Lower lobe of right lung (tissue), 2 donors: Measurements from ENCODE around the gene CFLAR. TPM values are rescaled to one million over a fixed set of nuclear protein-coding genes. Genes with fewer than 3 reads are reported as not detected.
A peak's percentile ranks its signal among the peaks of the same experiment; 100 is the strongest.

Source experiments
- ATAC-seq, 2 donors: fragments of 200-7000 bp; cut with Tn5 transposase; one replicate each; pipeline ENCODE4 v1.9.1; 2020 to 2022; ENCODE audit warnings: mild to moderate bottlenecking in 2 of 2, moderate library complexity in 2 of 2
- DNase-seq: peaks from one replicate; pipeline ENCODE4 v3.0.0-alpha.2; 2020
- H3K27ac ChIP-seq: fragments of 200-600 bp; one replicate; pipeline ENCODE4 v1.8.0; 2022
- H3K27me3 ChIP-seq: fragments of 200-600 bp; one replicate; pipeline ENCODE4 v1.8.0; 2022; ENCODE audit warnings: low read depth
- H3K36me3 ChIP-seq: fragments of 200-600 bp; one replicate; pipeline ENCODE4 v1.8.0; 2022; ENCODE audit warnings: mild to moderate bottlenecking
- H3K4me1 ChIP-seq: fragments of 200-600 bp; one replicate; pipeline ENCODE4 v1.8.0; 2022
- H3K4me3 ChIP-seq: fragments of 200-600 bp; one replicate; pipeline ENCODE4 v1.8.0; 2022; ENCODE audit warnings: mild to moderate bottlenecking
- H3K9me3 ChIP-seq: fragments of 200-600 bp; one replicate; pipeline ENCODE4 v1.8.0; 2022
- CTCF ChIP-seq: fragments of 200-600 bp; IDR thresholded peaks from one replicate; pipeline ENCODE4 v1.8.0; 2022; ENCODE audit warnings: antibody characterized with exemption, mild to moderate bottlenecking
- intact Hi-C: fragments of 100-400 bp; cut with DNase I; formaldehyde crosslinking; loops from one replicate; pipeline ENCODE4 v1.11.0; 2022
- long read RNA-seq: library from polyadenylated mRNA; unstranded; transcript quantifications from one replicate; pipeline ENCODE4 v2.0.0, GENCODE V29; 2021
- total RNA-seq: library from RNA; stranded (reverse); fragmentation: NEBNext Ultra II Directional; extraction: Animal tissue kit (Norgen Biotek cat#: 25700); gene quantifications from one replicate; pipeline ENCODE4 v1.2.1, GENCODE V29; 2021
- donor health status: DM: no; HTN: yes; CAD: no; lungs with severe emphysema.

The CFLAR gene
- 345 TPM for total RNA-seq
- long read RNA-seq, full-length matches to known transcripts: 43 of 163 reads
- long read RNA-seq, partial matches to known transcripts: 21 of 163 reads
- long read RNA-seq, other reads (novel, unspliced or antisense): 99 of 163 reads

- ATAC-seq (peak; percentile 72), DNase-seq (peak; percentile 89)
- Histone ChIP-seq H3K27ac (peak within 1 kb of the TSS; percentile 100), H3K36me3 (no peaks in the 10 kb centered on the region), H3K4me3 (peak within 1 kb of the TSS; percentile 77), H3K4me1 (peaks cover 20% of the 10 kb centered on the region), H3K27me3 (no peaks in the 10 kb centered on the region), H3K9me3 (no peaks in the 10 kb centered on the region)
- no peak for TF ChIP-seq CTCF
- intact Hi-C loops: loop anchor here (10.0 kb wide), 1 partner anchor 48 kb away; no protein-coding TSS in a partner anchor
Measured at GRCh38 chr2:201116115-201116958, at the start of gene CFLAR. Gene CFLAR, plus strand, starts transcription at chr2:201116164. Its CDS starts 13,702 bp downstream, at chr2:201129866.

GRCh38 chr2:201070948-201071478, 45.0 kb upstream of the CFLAR start:
- Histone ChIP-seq H3K36me3 (no peaks in the 10 kb centered on the region), H3K27ac (peak overlapping the region; percentile 88), H3K4me3 (peak overlapping the region; percentile 92), H3K9me3 (no peaks in the 10 kb centered on the region), H3K4me1 (peaks cover 49% of the 10 kb centered on the region), H3K27me3 (no peaks in the 10 kb centered on the region)
- intact Hi-C loops: no loop called here
- ATAC-seq (peak; percentile 48 to 49), DNase-seq (no peak)
- no peak for TF ChIP-seq CTCF

GRCh38 chr2:201071479-201072200, 44.3 kb upstream of the CFLAR start, which contains the start of the genes HYCC2 and NDUFB3:
Gene HYCC2, minus strand, starts transcription at chr2:201071671. Its CDS starts 47,662 bp downstream, at chr2:201024009.
Gene NDUFB3, plus strand, starts transcription at chr2:201072001. Its CDS starts 6,882 bp downstream, at chr2:201078883.
- peak; percentile 91 for DNase-seq
- intact Hi-C loops: no loop called here
- no peaks in the 10 kb centered on the region for H3K36me3 ChIP-seq
- H3K9me3 ChIP-seq: no peaks in the 10 kb centered on the region
- H3K27ac ChIP-seq: peak within 1 kb of the TSS; percentile 88
- peak; percentile 36 for TF ChIP-seq CTCF
- peaks cover 49% of the 10 kb centered on the region for H3K4me1 ChIP-seq
- H3K27me3 ChIP-seq: no peaks in the 10 kb centered on the region
- H3K4me3 ChIP-seq: peak within 1 kb of the TSS; percentile 92
- peak; percentile 100 for ATAC-seq

- H3K9me3 ChIP-seq: no peaks in the 10 kb centered on the region
- no peak for DNase-seq
- intact Hi-C loops: no loop called here
- no peak for TF ChIP-seq CTCF
- H3K27ac ChIP-seq: peak overlapping the region; percentile 88
- peaks cover 49% of the 10 kb centered on the region for H3K4me1 ChIP-seq
- H3K4me3 ChIP-seq: peak overlapping the region; percentile 92
- no peak for ATAC-seq
- H3K27me3 ChIP-seq: no peaks in the 10 kb centered on the region
- no peaks in the 10 kb centered on the region for H3K36me3 ChIP-seq
Measured at GRCh38 chr2:201072201-201072530, 43.8 kb upstream of the CFLAR start.

DNA sequence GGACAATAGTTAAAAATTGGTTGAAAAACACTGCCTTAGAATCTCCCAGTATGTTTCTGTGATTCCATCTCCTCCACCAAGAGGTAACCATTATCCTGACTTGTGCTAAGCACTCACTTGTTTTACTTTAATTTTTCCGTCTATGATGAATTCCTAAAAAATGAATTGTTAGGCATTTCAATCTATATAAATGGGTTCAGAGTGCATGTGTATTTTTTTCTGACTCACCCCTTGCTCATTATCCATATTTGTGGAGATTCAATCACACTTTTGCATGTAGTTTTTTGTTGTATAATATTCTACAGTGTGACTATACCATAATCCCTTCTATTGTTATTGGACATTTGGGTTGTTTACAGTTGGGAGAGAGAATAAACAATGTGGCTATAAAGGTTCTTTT, 42.9 kb upstream of the CFLAR start:
- no peak for DNase-seq
- intact Hi-C loops: no loop called here
- no peak overlapping the region for H3K4me3 ChIP-seq

More for the DNA sequence above, 42.9 kb upstream of the CFLAR start:
- TF ChIP-seq CTCF: no peak
- Histone ChIP-seq H3K4me1 (peaks cover 44% of the 10 kb centered on the region), H3K27me3 (no peaks in the 10 kb centered on the region), H3K9me3 (no peaks in the 10 kb centered on the region), H3K36me3 (no peaks in the 10 kb centered on the region), H3K27ac (no peak overlapping the region)
- no peak for ATAC-seq
